Measurements from ENCODE around the gene LAMC3.

Gene LAMC3

DNA sequence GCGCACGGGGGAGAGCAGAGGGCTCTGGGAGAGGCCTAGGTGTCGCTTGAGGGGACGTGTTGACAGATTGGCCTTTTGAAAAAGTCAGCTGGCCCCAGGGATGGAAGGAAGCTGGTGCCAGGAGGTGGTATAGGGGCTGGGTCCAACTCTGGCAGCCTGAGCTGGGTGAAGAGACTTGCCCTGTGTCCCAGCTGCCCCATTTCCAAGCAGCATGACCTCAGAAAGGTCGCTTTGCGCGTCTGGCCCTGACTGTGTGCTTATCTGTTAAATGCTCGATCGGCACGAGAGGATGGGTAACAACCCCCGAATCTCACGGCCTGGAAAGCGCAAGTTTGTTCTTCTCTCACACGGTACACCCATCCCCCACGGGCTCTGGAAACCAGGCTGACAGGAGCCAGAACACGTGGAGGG lies 31.2 kb upstream of the LAMC3 start:
- DNase-seq = no peak

- no peak for DNase-seq
Observed at GRCh38 chr9:130979591-130980385, 29.2 kb upstream of the LAMC3 start.

DNA sequence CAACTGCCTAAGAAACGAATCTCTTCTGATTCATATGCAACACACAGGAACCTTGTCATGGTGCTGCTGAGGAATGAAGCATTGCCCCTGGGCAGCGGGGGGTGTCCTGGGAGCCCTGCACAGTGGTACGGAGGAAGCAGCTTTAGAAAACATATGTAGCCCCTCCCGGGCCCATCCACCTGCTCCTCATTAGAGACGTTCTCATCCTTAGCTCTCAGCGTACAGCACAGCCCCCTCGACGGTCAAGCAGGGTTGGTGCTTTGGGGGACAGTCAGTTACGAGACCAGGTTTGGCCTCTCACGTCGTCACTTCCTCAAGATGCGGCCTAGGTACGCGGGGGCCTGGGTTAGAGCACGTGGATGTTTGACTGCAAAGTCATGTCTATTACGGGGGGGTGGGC lies 28.4 kb upstream of the LAMC3 start:
- no peak for DNase-seq

- no peak for DNase-seq
Observed at GRCh38 chr9:130981002-130981755, 27.8 kb upstream of the LAMC3 start.

DNA sequence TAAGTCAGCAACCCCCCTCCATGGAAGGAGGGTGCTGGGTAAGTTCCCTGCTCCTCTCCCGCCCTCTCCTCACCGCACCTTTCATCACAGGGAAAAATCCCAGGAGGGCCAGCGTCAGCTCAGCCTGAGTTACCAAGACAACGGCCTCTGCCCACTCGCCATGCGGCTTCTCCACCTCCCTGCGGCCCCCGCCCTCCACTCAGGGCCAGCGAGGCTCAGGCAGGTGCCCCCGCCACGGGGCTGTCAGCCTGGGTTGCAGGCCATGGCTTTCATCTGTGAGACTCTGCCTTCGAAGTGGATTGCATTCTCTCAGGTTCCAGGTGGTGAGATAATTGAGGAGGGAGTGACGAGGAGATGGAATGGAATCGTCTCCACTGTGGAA lies 27.2 kb upstream of the LAMC3 start:
- no peak for DNase-seq

DNA sequence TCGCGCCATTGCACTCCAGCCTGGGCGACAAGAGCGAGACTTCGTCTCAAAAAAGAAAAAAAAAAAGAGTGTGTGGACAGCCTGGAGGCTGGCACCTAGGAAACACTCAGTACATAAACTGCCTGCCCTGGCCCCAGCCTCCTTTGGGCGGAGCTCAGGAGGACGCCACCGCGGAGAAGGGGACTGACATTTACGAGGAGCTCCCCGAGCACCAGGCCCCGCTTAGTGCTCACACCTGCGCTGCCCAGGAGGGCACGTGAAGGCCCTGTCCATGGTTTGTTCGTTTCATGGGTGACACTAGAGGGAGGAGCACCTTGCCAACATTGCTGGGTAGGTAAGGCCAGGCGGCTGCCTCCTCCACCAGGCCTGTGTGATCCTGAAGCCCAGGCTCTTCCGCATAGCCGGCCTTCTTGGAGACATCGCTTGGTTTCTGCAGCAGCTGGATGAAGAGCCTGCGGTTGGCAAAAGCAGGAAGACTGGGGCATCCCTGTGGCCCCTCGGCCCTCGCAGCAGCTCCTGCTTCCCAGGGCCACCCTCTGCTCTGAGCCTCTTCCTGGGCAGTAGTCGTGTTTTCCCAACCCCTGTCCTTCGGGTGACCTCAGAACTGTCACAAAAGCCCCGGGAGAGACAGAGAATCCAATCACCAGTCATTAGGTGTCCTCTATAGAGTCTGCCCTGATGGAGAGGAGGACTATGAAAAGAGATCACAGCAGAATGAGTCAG lies 26.2 kb upstream of the LAMC3 start:
- DNase-seq = no peak

- DNase-seq = no peak
Observed at GRCh38 chr9:130983359-130983670, 25.7 kb upstream of the LAMC3 start.

DNA sequence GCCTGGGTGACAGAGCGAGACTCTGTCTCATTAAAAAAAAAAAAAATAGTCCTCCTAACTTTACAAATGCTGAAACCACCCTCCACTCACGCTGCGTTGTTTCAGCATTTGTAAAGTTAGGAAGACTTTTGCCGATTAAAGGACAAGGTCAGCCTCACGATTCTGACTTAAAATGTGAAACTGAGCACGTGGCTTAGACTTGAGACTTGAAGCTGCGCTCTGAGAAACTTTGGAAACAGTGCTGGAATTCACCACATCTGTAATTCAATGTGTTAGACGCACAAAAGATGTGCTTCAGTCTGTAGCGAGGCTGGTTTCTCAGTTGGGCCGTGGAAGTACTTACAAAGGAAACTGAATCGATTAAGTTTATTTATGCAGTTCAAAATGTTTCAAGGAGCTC lies 25.0 kb upstream of the LAMC3 start:
- DNase-seq = no peak

DNA sequence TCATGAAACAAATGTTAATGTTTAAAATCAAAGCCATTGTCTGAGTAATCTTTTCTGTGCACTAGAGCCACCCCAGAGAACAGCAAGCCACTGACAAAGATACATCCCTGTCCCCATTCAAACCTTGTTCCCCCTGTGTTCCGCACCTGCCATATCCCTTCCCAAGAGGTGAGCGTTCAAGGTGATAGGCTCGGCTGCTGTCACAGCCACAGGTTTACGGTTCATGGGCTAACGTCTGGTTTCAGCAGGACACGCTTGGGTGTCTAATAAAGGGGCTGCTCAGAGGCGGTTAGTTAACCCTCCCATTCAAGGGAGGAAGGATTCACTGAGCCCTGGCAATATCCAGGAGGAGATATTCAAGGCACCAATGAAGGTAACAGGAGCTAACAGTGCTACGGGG lies 24.5 kb upstream of the LAMC3 start:
- DNase-seq = no peak

DNA sequence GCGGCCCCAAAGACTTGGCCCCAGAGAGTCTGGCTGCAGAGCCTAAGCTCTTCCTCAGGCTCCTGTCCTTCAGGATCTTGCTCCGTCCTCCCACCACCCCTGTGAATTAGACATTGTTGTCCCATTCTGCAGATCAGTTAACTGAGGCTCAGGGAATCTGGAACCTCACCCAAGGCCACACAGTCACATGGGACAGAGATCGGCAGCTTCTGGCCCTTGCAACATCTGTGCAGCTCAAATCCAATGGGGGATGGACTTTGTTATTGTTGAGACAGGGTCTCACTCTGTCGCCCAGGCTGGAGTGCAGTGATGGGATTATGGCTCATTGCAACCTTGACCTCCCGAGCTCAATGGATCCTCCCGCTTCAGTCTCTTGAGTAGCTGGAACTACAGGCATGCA lies 23.9 kb upstream of the LAMC3 start:
- DNase-seq = no peak

- DNase-seq = no peak
Observed at GRCh38 chr9:130985606-130986162, 23.3 kb upstream of the LAMC3 start.

- no peak for DNase-seq
Observed at GRCh38 chr9:130986356-130986965, 22.5 kb upstream of the LAMC3 start.

- DNase-seq = no peak
Observed at GRCh38 chr9:130987054-130987453, 21.9 kb upstream of the LAMC3 start.

GRCh38 chr9:130987738-130988399 lies 21.1 kb upstream of the LAMC3 start:
- DNase-seq = no peak

GRCh38 chr9:130988400-130988747 lies 20.6 kb upstream of the LAMC3 start:
- DNase-seq = no peak

DNA sequence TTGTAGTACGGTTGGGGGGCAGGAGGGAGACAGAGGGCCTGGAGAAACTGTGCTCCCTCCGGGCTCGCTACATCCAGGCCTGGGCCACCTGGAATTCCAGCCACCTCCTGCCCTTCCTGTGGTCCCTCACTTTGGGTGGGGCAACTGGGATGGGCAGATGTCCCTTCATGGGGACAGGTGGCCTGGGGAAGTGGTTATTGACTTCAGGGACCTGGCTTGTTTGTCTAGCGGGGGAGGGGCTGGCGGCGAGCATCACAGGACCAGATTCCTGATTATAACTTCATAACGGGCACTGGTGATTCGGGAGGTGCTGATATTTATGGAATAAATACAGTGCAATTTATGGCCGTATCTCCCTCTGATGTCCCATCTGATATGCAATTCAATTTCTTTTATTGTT lies 20.1 kb upstream of the LAMC3 start:
- no peak for DNase-seq

DNA sequence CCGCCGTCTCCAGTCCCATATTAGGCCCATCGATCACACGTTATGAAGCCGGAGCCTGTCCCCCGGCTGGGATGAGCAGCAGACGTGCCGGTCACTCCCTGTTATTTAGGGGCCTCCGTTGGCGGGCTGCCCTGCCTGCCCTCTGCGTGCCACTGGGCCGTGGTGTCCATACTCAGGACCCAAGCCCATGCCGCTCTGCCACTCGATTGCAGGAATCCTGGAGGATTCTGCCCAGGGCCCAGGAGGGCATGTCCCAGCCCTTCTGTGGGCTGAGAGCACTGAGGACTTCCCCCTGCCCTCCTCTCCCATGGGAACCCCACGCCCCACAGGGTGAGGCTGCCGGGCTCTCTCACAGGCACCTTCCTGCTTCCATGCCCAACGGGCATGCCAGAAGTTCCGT lies 19.6 kb upstream of the LAMC3 start:
- no peak for DNase-seq

DNA sequence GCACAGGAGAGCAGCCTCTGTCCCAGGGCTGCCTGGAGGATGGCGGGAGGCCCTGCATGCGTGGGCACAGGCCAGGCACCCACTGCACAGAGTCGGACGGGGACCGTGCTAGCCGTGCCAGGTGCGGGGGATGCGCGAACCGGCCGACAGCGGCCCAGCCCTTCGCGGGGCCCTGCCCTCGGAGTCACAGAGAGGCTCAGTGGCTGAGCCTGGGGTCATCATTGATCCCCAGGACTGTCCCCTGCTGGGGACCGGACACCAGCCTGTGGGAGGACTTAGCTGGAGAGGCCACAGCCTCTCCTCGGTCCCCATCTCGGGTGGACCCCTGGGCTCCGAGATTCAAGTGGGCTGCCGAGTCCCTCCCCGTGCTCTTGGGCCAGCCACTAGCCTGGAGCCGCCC lies 19.1 kb upstream of the LAMC3 start:
- DNase-seq = no peak

DNA sequence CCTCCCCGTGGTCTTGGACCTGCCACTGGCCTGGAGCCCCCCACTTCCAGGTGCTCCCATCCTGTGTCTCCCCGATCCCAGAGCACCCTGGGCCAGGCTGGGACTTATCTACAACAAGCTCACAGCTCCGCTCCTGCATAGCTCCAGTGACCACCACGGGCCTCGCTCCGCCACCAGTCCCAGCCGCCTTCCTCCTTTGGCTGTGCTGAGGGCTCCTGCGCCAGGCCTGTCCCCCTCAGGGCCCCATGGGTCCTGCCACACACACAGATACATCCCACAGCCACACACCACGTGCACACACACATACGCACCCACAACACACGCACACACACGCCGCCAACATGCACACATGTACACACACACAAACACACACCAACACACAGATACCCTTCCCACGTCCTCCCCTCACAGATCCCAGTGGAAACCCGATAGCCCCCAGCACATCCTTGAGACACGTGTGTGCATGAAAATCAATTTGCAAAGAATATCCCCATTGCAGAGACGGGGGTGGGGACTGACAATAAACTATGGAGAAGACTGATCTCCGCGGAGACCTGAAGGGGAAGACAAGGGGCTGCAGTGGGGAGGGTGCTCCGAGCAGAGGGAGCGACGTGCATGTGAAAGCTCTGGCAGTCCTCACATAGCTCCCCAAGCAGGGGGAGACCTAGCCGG lies 18.5 kb upstream of the LAMC3 start:
- no peak for DNase-seq

DNA sequence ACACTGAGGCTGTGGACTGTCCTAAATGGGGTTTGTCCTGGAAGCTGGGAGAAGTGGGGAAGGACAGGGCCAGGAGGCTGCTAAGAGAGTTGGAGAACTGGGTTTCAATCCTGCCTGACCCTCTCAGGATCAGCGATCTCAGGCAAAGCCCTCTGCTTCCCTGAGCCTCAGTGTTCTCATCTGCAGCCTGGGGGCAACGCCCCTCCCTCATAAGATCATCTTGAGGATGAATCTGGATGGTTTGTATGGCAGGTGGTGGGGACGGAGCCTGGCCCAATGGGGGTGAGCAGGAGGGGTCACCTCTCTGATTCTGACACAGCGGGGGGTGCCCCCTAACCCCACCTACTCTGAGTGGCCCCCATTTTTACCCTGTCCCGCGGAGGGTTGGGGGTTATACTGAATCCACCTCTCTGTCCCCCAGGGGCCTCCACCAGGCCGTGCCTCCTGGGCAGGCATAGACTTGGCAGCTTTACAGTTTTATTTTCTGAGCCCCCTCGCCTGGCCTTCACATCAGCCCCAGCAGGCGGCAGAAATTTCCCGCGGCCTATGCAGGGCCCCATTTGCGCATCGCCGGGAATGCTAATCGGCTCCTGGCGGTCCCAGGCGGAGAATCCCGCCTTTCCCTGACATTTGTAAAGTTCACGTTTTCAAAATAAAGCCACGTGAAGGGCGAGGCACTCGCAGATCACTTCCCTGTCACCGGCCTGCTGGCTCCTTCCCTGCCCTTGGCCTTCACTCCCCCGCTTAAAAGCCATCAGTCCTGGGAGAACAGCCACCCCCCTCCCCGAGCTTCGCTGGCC lies 17.8 kb upstream of the LAMC3 start:
- no peak for DNase-seq

Data from nucleus accumbens (tissue), 56 donors.